NCI-H748 treated with DMSO at 0.1 percent for 48 hours (cell line): ENCODE data around the gene PTAFR.

ENCODE experiments used
- DNase-seq: peaks from one replicate; lab custom pipeline; 2025; lab: John Stamatoyannopoulos, UW

Gene PTAFR

DNA sequence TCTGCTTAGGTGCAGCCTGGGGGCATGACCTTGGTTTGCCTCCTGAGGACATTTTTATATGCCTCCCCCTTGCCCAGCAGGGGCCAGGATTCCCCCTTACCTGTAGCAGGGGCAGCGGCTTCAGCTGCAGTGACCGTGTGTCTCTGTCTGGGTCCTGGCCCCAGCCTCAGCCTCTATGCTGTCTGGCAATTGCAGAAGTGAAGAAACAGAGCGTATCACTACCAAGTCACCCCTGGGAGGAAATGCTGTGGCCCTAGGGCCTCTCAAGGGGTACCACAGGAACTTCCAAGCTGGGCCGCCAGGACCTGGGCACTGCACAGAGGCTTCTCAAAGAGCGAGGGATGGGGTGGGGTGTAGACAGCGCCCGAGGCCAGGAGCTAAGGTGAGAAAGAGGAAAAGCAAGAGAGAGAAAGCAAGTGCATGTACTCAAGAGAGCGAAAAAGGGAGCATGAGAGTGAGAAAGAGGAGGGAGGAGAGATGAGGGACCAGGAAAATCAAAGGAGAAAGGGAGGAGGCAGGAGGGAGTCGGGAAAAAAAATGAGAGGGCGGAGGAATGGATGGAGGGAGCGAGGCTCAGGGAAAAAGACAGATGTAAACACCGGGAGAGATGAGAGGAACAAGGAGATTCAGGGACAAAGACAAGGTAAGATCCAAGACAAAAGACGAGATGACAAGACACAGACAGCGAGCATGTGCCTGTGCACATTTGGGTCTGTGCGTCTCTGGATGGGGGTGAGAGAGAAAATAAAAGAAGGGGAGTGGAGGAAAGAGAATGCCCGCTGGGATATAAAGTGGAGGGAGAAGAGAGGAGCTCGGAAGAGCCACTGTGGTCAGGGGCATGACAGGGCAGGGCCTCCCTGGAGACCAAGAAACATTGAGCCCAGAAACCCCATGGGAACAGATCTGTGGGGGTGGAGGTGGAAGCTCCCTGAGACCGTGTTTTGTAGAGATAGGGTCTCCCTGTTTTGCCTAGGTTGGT is at the start of gene PTAFR:
PTAFR (minus strand) TSS at position 199 of the 979 bp plus-strand sequence. CDS start 25,669 bp downstream, outside the sequence.
- DNase-seq, result no peak

DNA sequence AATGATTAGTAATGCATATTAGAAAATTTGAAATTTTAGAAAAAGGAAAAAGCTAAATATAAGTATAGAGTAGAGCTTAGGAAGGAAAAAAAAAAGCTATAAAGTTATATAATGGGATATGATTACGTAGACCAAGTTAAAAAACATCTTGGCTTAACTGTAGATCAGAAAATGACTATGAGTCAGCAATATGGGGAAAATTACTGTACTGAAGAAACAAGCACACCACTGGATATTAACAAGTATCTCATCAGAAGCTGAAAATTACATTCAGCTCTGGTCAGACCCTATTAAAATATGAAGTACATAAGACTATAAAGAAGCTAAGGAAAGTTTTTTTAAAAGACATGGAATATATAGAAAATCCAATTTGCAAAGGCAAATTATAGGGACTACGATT is 36.8 kb upstream of the PTAFR start:
- no peak for DNase-seq

GRCh38 chr1:28209700-28210099 is 33.2 kb upstream of the PTAFR start:
- no peak for DNase-seq

DNA sequence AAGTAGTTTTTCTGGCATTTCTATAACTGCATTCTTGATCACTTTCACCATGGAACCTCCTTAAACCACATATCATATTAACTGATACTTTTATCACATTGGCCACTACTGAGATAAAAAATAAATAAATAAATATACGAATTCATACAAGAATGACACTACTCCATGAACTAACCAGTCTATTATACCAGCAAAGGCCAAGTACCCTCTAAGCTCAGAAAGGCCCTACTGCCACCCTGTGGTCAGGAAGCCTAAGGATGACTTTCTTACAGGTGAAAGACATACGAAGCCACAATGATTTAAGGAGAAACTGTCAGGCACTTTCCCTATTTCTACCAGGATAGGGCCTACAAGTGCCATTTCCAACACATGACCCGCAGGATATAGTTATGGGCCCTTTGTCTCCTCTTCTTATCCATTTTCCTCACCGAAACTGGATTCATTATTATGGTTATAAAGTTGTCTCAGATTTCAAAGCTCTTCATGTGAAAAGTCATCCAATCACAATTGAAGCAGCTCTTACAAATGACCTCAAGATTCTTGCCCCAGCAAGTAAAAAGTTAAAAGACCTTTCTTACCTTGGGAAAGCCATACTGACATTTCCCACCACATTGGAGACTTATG is 32.4 kb upstream of the PTAFR start:
- no peak for DNase-seq

DNA sequence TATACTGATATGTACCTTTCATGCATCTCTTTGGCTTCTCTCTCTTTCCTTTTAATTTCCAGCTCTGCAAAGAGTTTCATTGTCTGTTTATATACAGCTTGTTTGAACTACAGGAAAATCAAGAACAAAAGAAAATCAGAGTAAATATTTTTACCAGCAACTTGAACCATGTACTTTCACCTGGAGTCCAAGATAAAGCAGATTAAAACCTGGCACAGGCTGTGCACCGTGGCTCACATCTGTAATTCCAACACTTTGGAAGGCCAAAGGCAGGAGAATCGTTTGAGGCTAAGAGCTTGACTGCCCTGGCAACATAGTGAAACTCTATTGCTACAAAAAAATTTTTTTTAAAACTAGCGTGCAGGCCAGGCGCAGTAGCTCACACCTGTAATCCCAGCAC is 28.8 kb upstream of the PTAFR start:
- no peak for DNase-seq

DNA sequence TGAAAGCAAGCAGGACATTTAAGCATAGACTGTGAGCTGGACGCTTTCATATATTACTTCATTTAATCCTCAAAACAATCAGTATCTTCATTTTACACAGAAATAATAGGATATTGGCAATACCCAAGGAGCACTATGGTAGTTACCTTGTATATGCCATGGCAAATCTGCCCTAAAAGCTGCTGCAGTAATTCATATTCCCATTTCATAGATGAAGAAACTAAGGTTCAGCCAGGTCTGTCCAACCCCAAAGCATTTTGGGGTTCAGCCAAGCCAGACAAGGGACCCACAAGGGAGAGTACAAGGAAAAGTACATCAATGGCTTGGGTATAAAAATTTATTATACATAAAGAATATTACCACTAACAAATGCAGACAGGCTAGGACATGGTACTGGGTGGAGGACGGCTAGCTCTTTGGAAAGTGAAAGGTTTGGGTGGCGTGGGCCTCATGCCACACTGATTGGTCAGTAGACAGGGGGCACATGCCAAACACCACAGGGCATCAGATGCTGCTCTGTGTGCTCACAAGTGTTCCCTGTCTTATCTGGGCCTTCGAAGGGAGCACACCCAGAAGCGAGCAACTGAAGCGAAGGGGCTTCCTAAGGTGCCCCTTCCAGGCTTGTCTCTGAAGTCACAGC is 23.9 kb upstream of the PTAFR start:
- DNase-seq, result no peak

DNA sequence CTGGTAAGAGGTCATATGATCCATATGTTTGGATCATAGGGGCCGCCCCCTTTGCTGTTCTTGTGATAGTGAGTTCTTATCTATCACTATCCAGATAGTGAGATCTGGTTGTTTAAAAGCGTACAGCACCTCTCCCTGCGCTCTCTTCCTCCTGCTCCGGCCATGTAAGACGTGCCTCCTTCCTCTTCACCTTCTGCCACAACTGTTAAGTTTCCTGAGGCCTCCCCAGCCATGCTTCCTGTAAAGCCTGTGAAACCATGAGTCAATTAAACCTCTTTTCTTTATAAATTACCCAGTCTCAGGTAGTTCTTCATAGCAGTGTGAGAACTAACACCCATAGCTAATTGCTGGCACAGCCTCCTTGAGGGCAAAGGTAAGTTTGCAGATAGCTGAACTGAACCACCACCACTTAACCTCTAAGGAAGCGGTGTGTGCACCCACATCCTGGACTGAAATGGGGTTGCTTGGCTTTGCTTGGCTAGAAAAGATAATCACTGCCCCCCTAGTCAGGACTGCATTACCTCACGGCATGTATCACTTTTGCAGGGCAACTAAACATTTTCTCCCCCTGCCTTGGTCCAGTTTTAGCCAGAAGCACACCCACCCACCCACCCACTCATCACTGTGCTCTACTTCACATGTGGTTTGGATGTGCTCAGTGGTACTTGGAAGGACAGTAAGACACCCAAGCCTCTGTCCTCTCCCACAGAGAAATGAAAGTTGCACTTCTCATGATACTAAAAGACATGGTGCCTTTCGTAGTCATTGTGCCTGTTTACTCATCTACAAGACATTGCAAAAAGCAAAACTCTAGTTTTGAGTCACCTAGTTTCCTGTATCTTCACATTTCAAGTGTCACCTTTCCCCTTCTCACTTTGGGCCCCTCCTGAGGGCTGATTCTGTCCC is 23.1 kb upstream of the PTAFR start:
- no peak for DNase-seq

GRCh38 chr1:28197682-28198415 is 21.4 kb upstream of the PTAFR start:
- no peak for DNase-seq

GRCh38 chr1:28196330-28196729 is 19.8 kb upstream of the PTAFR start:
- DNase-seq, result no peak

GRCh38 chr1:28195780-28196179 is 19.3 kb upstream of the PTAFR start:
- no peak for DNase-seq

DNA sequence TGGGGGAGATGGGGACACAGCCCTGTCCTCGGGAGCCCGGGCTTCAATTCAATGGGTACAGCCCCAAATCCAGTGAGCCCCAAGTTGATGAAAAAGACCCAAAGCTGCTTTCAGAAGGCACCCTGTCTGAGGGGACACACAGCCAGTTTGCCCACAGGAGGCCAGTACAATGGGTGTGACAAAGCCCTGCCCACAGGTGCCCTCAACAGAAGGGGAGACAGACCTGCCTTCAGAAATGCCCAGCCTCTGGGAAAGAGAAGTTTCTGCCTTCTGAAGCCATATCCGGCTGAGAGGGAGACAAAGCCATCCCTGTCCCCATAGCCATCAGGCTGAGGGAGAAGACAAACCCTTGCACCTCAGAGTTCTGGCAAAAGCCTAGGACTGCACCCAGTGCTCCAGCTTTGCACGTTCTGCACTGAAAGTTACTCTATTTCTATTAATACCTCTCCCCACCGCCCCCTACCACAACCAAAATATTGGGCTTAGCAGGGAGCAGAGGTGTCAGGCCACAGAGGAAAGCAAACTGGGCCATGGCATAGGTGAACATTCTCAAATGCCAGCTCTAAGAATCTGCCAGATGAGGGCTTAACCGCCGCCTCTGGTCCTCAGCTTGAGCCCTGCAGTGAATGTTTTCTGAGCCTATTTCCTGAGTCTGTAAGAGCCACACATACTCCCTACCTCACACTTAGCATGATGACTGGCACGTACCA is 18.0 kb upstream of the PTAFR start:
- DNase-seq, result no peak

GRCh38 chr1:28193701-28194161 is 17.2 kb upstream of the PTAFR start:
- no peak for DNase-seq

GRCh38 chr1:28190996-28191645 is 14.6 kb upstream of the PTAFR start:
- no peak for DNase-seq

GRCh38 chr1:28190337-28190979 is 14.0 kb upstream of the PTAFR start:
- DNase-seq, result no peak

DNA sequence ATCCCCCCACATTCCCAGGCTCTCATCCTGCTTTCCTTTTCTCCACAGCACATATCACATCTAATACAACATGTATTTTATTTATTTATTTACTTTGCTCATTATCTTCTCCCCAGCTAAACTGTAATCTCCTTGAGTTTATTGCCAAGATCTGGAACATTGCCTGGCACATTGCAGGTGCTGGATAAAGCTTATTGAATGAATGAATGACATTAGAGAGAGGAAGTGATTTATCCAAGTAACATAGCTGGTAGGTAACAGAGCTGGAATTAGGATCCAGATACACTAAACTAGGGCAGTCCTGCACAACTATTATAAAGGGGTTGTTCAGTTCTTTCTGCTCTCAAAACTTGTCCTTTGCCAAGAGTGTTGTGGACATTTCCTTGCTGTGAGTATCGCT is 8.6 kb upstream of the PTAFR start:
- DNase-seq, result no peak

DNA sequence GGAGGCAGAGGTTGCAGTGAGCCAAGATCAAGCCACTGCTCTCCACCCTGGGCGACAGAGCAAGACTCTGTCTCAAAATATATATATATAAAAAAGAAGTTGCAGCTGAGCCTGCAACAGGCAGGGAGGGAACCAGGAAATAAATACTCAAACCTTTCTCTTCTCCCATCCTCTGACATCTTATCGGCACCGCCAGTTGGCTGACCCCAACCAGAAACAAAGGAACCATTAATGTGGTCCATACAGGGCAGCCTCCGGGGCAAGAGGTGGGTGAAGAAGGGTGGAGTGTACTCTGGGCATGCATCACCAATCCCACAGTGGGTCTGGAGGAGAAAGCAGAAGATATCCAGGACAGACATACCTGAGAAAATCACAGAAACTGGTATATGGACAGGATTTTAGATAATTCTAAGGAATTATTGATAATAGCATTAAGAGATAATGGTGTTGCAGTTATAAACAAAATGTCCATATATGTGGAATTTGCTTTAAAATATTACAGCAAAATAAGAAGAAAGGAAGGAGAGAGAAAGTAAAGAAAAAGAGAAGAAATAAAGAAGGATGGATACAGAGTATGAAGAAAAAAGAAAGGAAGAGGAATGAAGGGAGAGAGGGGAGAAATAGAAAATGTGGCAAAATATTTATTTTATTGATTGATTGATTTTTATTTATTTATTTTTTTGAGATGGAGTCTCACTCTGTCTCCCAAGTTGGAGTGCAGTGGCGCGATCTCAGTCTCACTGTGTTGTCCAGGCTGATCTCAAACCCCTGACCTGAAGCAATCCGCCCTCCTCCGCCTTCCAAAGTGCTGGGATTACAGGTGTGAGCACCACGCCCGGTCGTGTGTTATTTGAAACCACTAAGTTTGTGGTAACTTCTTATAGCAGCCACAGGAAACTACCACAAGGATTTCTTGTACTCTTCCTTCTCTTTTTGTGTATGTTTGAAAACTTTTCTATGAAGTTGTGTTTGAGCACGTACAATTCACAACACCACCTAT is 4.1 kb upstream of the PTAFR start:
- DNase-seq, result no peak

- DNase-seq, result no peak
Measured at GRCh38 chr1:28178690-28179485, 2.4 kb upstream of the PTAFR start.
